ENCODE data around the gene CFAP47.

DNA sequence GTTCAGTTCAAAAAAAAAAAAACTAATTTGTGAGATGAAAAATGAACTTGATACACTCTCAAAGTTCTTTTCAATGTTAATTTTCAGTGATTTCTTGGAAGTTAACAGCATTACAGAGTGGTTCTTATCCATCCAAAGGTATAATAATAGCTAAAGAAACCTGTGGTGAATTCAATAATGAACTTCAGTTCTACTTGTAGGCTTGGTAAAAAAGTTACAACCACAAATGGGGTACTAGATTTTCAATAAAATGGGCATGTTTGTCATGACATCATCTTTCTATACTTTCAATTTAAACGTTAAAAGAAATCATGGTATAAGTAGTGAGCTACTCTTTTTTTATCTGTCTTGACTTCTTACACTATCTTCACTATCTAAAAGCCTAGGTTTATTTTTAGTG, 424.8 kb downstream of the CFAP47 start:
- TF ChIP-seq EGR1 (IDR thresholded peaks at IDR 0.05) (no peak), CEBPB (IDR thresholded peaks at IDR 0.05) (no peak), ZBTB7A (IDR thresholded peaks at IDR 0.05; ENCODE audit: low read depth) (no peak), EP300 (IDR thresholded peaks at IDR 0.05; ENCODE audit: borderline replicate concordance) (no peak), RAD21 (IDR thresholded peaks at IDR 0.05; ENCODE audit: low read depth) (no peak), YY1 (IDR thresholded peaks at IDR 0.05; ENCODE audit: low read depth) (no peak), NFIC (IDR thresholded peaks at IDR 0.05) (no peak), TAF1 (IDR thresholded peaks at IDR 0.05; ENCODE audit: low read depth) (no peak)
- TF ChIP-seq, protein P1, sequence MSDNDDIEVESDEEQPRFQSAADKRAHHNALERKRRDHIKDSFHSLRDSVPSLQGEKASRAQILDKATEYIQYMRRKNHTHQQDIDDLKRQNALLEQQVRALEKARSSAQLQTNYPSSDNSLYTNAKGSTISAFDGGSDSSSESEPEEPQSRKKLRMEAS (IDR thresholded peaks at IDR 0.05), result no peak
- TF ChIP-seq, protein P2, sequence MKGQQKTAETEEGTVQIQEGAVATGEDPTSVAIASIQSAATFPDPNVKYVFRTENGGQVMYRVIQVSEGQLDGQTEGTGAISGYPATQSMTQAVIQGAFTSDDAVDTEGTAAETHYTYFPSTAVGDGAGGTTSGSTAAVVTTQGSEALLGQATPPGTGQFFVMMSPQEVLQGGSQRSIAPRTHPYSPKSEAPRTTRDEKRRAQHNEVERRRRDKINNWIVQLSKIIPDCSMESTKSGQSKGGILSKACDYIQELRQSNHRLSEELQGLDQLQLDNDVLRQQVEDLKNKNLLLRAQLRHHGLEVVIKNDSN (IDR thresholded peaks at IDR 0.05), result no peak
